ENCODE results near the gene CRYBB1.

Gene CRYBB1

DNA sequence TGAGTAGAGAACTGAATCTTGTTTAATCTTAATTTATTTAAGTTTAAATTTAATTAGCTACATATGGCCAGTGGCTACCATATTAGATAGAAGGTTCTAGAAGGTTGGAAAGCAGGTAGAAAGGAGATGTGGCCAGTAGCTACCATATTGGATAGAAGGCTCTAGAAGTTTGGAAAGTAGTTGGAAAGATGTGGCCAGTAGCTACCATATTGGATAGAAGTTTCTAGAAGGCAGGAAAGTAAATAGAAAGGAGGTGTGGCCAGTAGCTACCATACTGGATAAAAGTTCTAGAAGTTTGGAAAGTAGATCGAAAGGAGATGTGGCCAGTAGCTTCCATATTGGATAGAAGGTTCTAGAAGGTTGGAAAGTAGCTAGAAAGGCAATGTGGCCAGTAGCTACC, 6.2 kb upstream of the CRYBB1 start:
- Histone ChIP-seq H3K9me2 (replicated peaks; ENCODE audit: control insufficient read depth, low read length) (no peaks in the 10 kb centered on the region), H3F3A (ENCODE audit: control insufficient read depth, insufficient read depth) (peaks cover 3% of the 10 kb centered on the region; the same call in 1 of the 2 replicates), H3K9me3 (ENCODE audit: control insufficient read depth, insufficient read depth, low read length) (0 out of 2 replicates have a peak, but pooled peaks cover 3% of the 10 kb centered on the region), H3K36me3 (ENCODE audit: control insufficient read depth, low read length) (no peaks in the 10 kb centered on the region), H3K27ac (ENCODE audit: low read depth, low read length) (no peak overlapping the region), H3K27me3 (ENCODE audit: control insufficient read depth, low read length) (peaks cover 12% of the 10 kb centered on the region), H4K20me1 (ENCODE audit: control insufficient read depth, insufficient read depth, low read depth, low read length) (no peaks in the 10 kb centered on the region), H3K4me2 (ENCODE audit: low read length) (no peak overlapping the region), H3K4me3 (ENCODE audit: low read length) (no peak overlapping the region), H3K79me2 (ENCODE audit: control insufficient read depth, low read length) (no peaks in the 10 kb centered on the region), H3K4me1 (ENCODE audit: control insufficient read depth, low read length) (peaks cover 5% of the 10 kb centered on the region; the same call in 1 of the 2 replicates)
- TF ChIP-seq, protein P1, sequence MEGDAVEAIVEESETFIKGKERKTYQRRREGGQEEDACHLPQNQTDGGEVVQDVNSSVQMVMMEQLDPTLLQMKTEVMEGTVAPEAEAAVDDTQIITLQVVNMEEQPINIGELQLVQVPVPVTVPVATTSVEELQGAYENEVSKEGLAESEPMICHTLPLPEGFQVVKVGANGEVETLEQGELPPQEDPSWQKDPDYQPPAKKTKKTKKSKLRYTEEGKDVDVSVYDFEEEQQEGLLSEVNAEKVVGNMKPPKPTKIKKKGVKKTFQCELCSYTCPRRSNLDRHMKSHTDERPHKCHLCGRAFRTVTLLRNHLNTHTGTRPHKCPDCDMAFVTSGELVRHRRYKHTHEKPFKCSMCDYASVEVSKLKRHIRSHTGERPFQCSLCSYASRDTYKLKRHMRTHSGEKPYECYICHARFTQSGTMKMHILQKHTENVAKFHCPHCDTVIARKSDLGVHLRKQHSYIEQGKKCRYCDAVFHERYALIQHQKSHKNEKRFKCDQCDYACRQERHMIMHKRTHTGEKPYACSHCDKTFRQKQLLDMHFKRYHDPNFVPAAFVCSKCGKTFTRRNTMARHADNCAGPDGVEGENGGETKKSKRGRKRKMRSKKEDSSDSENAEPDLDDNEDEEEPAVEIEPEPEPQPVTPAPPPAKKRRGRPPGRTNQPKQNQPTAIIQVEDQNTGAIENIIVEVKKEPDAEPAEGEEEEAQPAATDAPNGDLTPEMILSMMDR (IDR thresholded peaks at IDR 0.05; ENCODE audit: low read depth, low read length, poor library complexity, severe bottlenecking) = no peak
- TF ChIP-seq EZH2phosphoT487 (IDR thresholded peaks at IDR 0.05; ENCODE audit: borderline replicate concordance, low read length) = no peak

- Histone ChIP-seq H4K20me1 (ENCODE audit: control insufficient read depth, insufficient read depth, low read depth, low read length) (no peaks in the 10 kb centered on the region), H3F3A (ENCODE audit: control insufficient read depth, insufficient read depth) (0 out of 2 replicates have a peak, but pooled peaks cover 5% of the 10 kb centered on the region), H3K9me2 (replicated peaks; ENCODE audit: control insufficient read depth, low read length) (no peaks in the 10 kb centered on the region), H3K27ac (ENCODE audit: low read depth, low read length) (no peak within 1 kb of the TSS), H3K4me1 (ENCODE audit: control insufficient read depth, low read length) (peaks cover 17% of the 10 kb centered on the region), H3K79me2 (ENCODE audit: control insufficient read depth, low read length) (no peaks in the 10 kb centered on the region), H3K9me3 (ENCODE audit: control insufficient read depth, insufficient read depth, low read length) (no peaks in the 10 kb centered on the region), H3K4me3 (ENCODE audit: low read length) (no peak within 1 kb of the TSS), H3K36me3 (ENCODE audit: control insufficient read depth, low read length) (no peaks in the 10 kb centered on the region), H3K4me2 (ENCODE audit: low read length) (no peak within 1 kb of the TSS), H3K27me3 (ENCODE audit: control insufficient read depth, low read length) (peaks cover 5% of the 10 kb centered on the region)
- TF ChIP-seq EZH2phosphoT487 (IDR thresholded peaks at IDR 0.05; ENCODE audit: borderline replicate concordance, low read length) = no peak
- TF ChIP-seq, protein P1 (IDR thresholded peaks at IDR 0.05; ENCODE audit: low read depth, low read length, poor library complexity, severe bottlenecking) = no peak
Measured at GRCh38 chr22:26621663-26622062, 3.8 kb upstream of the CRYBB1 start, which contains the start of gene CRYBA4. Gene CRYBA4, plus strand, starts transcription at chr22:26621963. Its CDS starts 634 bp downstream, at chr22:26622597.

DNA sequence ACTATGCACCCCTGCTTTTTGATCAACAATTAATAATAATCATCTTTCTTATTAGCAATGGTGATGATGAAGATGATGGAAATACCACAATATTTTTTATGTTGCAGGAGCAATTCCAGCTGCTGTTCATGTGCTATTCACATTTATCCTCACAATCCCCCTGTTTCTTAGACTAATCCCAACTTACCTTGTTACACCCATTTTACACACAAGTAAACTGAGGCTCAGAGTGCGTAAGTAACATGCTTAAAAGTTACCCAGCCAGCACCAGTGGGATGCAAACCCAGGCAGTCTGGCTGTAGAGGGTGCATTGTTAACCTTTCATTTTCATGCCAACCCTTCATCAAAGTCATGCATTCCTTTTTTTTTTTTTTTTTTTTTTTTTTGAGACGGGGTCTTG, 2.4 kb upstream of the CRYBB1 start:
- no peaks in the 10 kb centered on the region for H3K36me3 ChIP-seq (ENCODE audit: control insufficient read depth, low read length)
- no peak overlapping the region for H3K4me3 ChIP-seq (ENCODE audit: low read length)
- peaks cover 5% of the 10 kb centered on the region for H3K27me3 ChIP-seq (ENCODE audit: control insufficient read depth, low read length)
- no peaks in the 10 kb centered on the region for H3K9me2 ChIP-seq (replicated peaks; ENCODE audit: control insufficient read depth, low read length)
- H3K4me1 ChIP-seq (ENCODE audit: control insufficient read depth, low read length) = peaks cover 32% of the 10 kb centered on the region
- no peak overlapping the region for H3K27ac ChIP-seq (ENCODE audit: low read depth, low read length)
- no peak overlapping the region for H3K4me2 ChIP-seq (ENCODE audit: low read length)
- H3K79me2 ChIP-seq (ENCODE audit: control insufficient read depth, low read length) = no peaks in the 10 kb centered on the region
- no peaks in the 10 kb centered on the region for H3K9me3 ChIP-seq (ENCODE audit: control insufficient read depth, insufficient read depth, low read length)
- H3F3A ChIP-seq (ENCODE audit: control insufficient read depth, insufficient read depth) = 0 out of 2 replicates have a peak, but pooled peaks cover 8% of the 10 kb centered on the region
- TF ChIP-seq, protein P1 (IDR thresholded peaks at IDR 0.05; ENCODE audit: low read depth, low read length, poor library complexity, severe bottlenecking) = no peak
- no peak for TF ChIP-seq EZH2phosphoT487 (IDR thresholded peaks at IDR 0.05; ENCODE audit: borderline replicate concordance, low read length)
- no peaks in the 10 kb centered on the region for H4K20me1 ChIP-seq (ENCODE audit: control insufficient read depth, insufficient read depth, low read depth, low read length)
